ENCODE measurements around the gene MTG1.

GRCh38 chr10:133378251-133379096 lies 15.5 kb upstream of the MTG1 start:
- TF ChIP-seq CTCF (IDR thresholded peaks at IDR 0.05; ENCODE audit: insufficient read depth, low read length) (no peak), POLR2AphosphoS5 (IDR thresholded peaks at IDR 0.05; ENCODE audit: low read depth) (no peak), GABPA (IDR thresholded peaks at IDR 0.05; ENCODE audit: low read depth) (no peak), REST (IDR thresholded peaks at IDR 0.05; ENCODE audit: insufficient replicate concordance, low read depth) (no peak)

Measured in HL-60 (cell line).